ENCODE results near the gene GRM8.

GRCh38 chr7:126948664-126949063 is 304.1 kb downstream of the GRM8 start:
- TF ChIP-seq BHLHE40 (IDR thresholded peaks at IDR 0.05; ENCODE audit: borderline replicate concordance in 1 of 2, low read depth in 2 of 2, low read length in 1 of 2) (no peak), CREB1 (IDR thresholded peaks at IDR 0.05; ENCODE audit: low read depth) (no peak), ETV6 (conservative IDR thresholded peaks at IDR 0.05 in 1 of 2, IDR thresholded peaks at IDR 0.05 in 1 of 2; ENCODE audit: borderline replicate concordance in 1 of 2, low read depth in 1 of 2) (no peak), PML (IDR thresholded peaks at IDR 0.05; ENCODE audit: low read length) (no peak), KDM1A (IDR thresholded peaks at IDR 0.05; ENCODE audit: borderline replicate concordance) (no peak), CTCF (IDR thresholded peaks at IDR 0.05 in 2 of 3, conservative IDR thresholded peaks at IDR 0.05 in 1 of 3; ENCODE audit: control insufficient read depth in 2 of 3, extremely low read depth in 1 of 3, insufficient read depth in 1 of 3, low read depth in 3 of 3, low read length in 3 of 3) (no peak)

All from GM12878 (cell line).